ENCODE measurements around the gene SLC6A3.
A peak's percentile ranks its signal among the peaks of the same experiment; 100 is the strongest.

SLC6A3 gene

GRCh38 chr5:1345876-1346626 is 99.2 kb downstream of the SLC6A3 start:
- Histone ChIP-seq H3K9ac (ENCODE audit: insufficient read length, low read depth) (peak overlapping the region; percentile 81), H3K4me3 (ENCODE audit: insufficient read length, low read depth) (peak overlapping the region; percentile 63), H3K27me3 (ENCODE audit: insufficient read depth, insufficient read length) (no peaks in the 10 kb centered on the region), H3K36me3 (ENCODE audit: insufficient read depth, insufficient read length, low read length) (peaks cover 32% of the 10 kb centered on the region), H3K4me1 (ENCODE audit: insufficient read depth, insufficient read length) (no peaks in the 10 kb centered on the region), H3K9me3 (ENCODE audit: insufficient read depth, low read length) (no peaks in the 10 kb centered on the region)
- DNase-seq (ENCODE audit: low read depth, low spot score): no peak
- no peak for TF ChIP-seq YY1 (IDR thresholded peaks at IDR 0.05; ENCODE audit: insufficient read depth, insufficient read length)
- no peak for TF ChIP-seq SUZ12 (IDR thresholded peaks at IDR 0.05; ENCODE audit: extremely low read depth, insufficient read depth, insufficient read length)
- TF ChIP-seq ZNF274 (IDR thresholded peaks at IDR 0.05; ENCODE audit: low read depth, low read length): no peak

DNA sequence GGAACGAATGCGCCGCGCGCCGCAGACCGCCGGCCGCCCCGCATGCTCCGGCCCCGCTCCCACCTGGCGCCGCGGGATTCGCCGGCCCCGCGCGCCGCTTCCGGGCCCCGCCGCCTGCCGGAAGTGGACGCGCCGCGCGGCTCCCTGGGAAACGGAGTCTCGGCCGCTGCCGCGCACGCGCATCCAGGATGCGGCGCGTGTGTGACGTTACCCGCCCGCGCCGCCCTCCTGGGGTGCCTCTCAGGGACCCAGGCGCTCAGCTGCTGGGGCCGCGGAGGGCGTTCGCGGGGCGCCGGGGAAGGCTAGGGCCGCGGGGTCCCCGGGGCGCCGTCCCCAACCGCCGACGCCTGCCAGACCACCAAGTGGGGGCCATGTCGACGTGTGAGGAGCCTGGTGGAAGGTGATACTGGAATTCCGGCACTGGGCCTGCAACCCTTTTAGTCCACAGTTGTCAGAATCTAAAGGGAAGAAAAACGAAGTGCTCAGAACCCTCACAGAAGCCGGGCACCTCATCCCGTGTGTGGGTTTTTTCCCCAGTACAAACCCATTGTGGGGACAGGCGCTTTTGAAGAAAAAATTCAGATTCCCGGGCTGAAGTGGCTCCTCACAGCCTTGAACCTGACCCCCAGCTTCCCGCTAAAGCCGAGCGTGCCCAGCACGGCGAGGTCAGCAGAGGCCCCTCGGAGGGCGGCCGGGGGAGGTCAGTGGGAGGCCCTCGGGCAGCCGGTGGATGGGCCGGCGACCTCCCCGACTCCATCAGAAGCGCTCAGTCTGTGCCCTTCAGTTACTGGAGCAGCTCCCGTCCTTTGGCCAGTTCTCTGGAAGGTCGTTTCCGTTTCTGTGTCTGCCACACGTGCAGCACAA is 100.0 kb downstream of the SLC6A3 start, which contains the start of gene CLPTM1L:
Gene CLPTM1L (minus strand): TSS at position 125 of the 864 bp plus-strand sequence. CDS start 258 bp downstream, outside the sequence.
- Histone ChIP-seq H3K36me3 (ENCODE audit: insufficient read depth, insufficient read length, low read length) (peaks cover 39% of the 10 kb centered on the region), H3K27me3 (ENCODE audit: insufficient read depth, insufficient read length) (no peaks in the 10 kb centered on the region)

DNA sequence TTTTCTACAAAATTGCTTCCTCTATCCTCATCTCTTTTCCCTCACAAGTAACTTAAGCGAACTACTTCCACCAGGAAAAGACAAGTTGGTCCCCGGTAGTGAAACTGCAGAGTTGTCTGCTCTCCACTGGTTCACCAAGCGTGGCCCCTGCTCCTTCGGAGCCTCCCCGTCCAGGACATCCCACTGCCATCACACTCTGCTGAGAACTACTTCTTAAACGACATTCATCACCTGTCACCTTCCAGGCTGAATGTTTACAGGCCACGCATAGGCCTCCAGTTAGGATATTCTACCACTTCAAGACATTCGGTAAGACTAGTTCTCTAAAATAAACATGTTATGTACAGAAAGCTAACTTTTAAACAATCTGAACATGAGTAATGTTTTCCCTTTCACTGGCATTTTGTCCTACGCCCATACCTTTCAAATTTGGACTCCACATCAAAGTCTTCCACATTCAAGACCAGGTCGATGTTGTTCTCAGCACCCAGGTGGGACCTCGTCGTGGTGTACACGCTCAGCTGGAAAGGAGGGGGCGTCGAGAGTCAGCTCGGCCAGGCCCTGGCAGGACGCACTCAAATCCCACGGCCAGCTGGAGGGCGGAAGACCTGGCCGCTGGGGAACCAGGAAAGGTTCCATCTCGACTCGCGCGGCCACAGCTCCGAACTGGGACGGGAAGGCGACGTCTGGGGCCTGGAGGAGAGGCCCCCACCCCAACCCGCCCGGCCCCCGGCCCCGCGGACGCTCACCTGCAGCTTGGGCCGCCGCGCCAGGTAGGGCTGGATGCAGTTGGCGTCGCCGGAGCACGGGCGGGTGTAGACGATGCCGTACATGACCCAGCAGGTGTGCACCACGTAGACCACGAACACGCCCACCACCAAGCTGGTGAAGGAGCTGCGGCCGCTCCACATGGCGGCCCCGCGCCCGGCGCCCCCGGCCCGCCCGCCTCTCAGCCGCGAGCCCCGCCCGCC is 101.0 kb downstream of the SLC6A3 start:
- H3K36me3 ChIP-seq (ENCODE audit: insufficient read depth, insufficient read length, low read length): peaks cover 44% of the 10 kb centered on the region
- H3K4me3 ChIP-seq (ENCODE audit: insufficient read length, low read depth): peak overlapping the region; percentile 63
- H3K4me1 ChIP-seq (ENCODE audit: insufficient read depth, insufficient read length): no peaks in the 10 kb centered on the region
- no peaks in the 10 kb centered on the region for H3K27me3 ChIP-seq (ENCODE audit: insufficient read depth, insufficient read length)
- no peak for DNase-seq (ENCODE audit: low read depth, low spot score)
- no peaks in the 10 kb centered on the region for H3K9me3 ChIP-seq (ENCODE audit: insufficient read depth, low read length)
- TF ChIP-seq SUZ12 (IDR thresholded peaks at IDR 0.05; ENCODE audit: extremely low read depth, insufficient read depth, insufficient read length) (no peak), ZNF274 (IDR thresholded peaks at IDR 0.05; ENCODE audit: low read depth, low read length) (no peak), YY1 (IDR thresholded peaks at IDR 0.05; ENCODE audit: insufficient read depth, insufficient read length) (no peak)
- peak overlapping the region; percentile 90 for H3K9ac ChIP-seq (ENCODE audit: insufficient read length, low read depth)

More for the DNA sequence above, 100.0 kb downstream of the SLC6A3 start, which contains the start of gene CLPTM1L:
- peak within 1 kb of the TSS; percentile 90 for H3K9ac ChIP-seq (ENCODE audit: insufficient read length, low read depth)
- peak within 1 kb of the TSS; percentile 63 for H3K4me3 ChIP-seq (ENCODE audit: insufficient read length, low read depth)
- DNase-seq (ENCODE audit: low read depth, low spot score): peak; percentile 58
- TF ChIP-seq SUZ12 (IDR thresholded peaks at IDR 0.05; ENCODE audit: extremely low read depth, insufficient read depth, insufficient read length) (no peak), YY1 (IDR thresholded peaks at IDR 0.05; ENCODE audit: insufficient read depth, insufficient read length) (no peak), ZNF274 (IDR thresholded peaks at IDR 0.05; ENCODE audit: low read depth, low read length) (no peak)
- no peaks in the 10 kb centered on the region for H3K4me1 ChIP-seq (ENCODE audit: insufficient read depth, insufficient read length)
- no peaks in the 10 kb centered on the region for H3K9me3 ChIP-seq (ENCODE audit: insufficient read depth, low read length)

- TF ChIP-seq ZNF274 (IDR thresholded peaks at IDR 0.05; ENCODE audit: low read depth, low read length) (no peak), SUZ12 (IDR thresholded peaks at IDR 0.05; ENCODE audit: extremely low read depth, insufficient read depth, insufficient read length) (no peak), YY1 (IDR thresholded peaks at IDR 0.05; ENCODE audit: insufficient read depth, insufficient read length) (no peak)
- Histone ChIP-seq H3K9me3 (ENCODE audit: insufficient read depth, low read length) (no peaks in the 10 kb centered on the region), H3K36me3 (ENCODE audit: insufficient read depth, insufficient read length, low read length) (peaks cover 52% of the 10 kb centered on the region), H3K9ac (ENCODE audit: insufficient read length, low read depth) (no peak overlapping the region), H3K27me3 (ENCODE audit: insufficient read depth, insufficient read length) (no peaks in the 10 kb centered on the region), H3K4me1 (ENCODE audit: insufficient read depth, insufficient read length) (no peaks in the 10 kb centered on the region), H3K4me3 (ENCODE audit: insufficient read length, low read depth) (no peak overlapping the region)
- DNase-seq (ENCODE audit: low read depth, low spot score): no peak
Measured at GRCh38 chr5:1343315-1343751, 101.9 kb downstream of the SLC6A3 start.
